Stimulated activated naive CD8-positive, alpha-beta T cell treated with anti-CD3 and anti-CD28 coated beads, Interleukin-15, Interleukin-2, amounts not matched to agents 100 U/mL and 50 U/mL, for 24 hours (primary cell): Measurements from ENCODE around the gene DKC1.

Experiments
- ATAC-seq: fragments of 150-1000 bp; cut with Tn5 transposase; one replicate; pipeline ENCODE4 v1.10.0; 2021
- DNase-seq: peaks from one replicate; pipeline ENCODE4 v3.0.0; 2021

Gene DKC1

GRCh38 chrX:154762537-154763296 is at the start of gene DKC1:
TSS of gene DKC1 (plus strand) at chrX:154762864. CDS start at chrX:154762966, 102 bp downstream.
- ATAC-seq (peak; percentile 93), DNase-seq (peak; percentile 95)

- DNase-seq = peak; percentile 35
- ATAC-seq = no peak
Observed at GRCh38 chrX:154714925-154715324, 47.7 kb upstream of the DKC1 start.

GRCh38 chrX:154715825-154716224 is 46.8 kb upstream of the DKC1 start:
- DNase-seq (no peak), ATAC-seq (no peak)

- ATAC-seq (no peak), DNase-seq (peak; percentile 23)
Observed at GRCh38 chrX:154717824-154718223, 44.8 kb upstream of the DKC1 start.

- ATAC-seq (no peak), DNase-seq (no peak)
Observed at GRCh38 chrX:154718616-154719015, 44.0 kb upstream of the DKC1 start.

- DNase-seq (peak; percentile 30), ATAC-seq (peak; percentile 90)
Observed at GRCh38 chrX:154719132-154719675, 43.5 kb upstream of the DKC1 start.

GRCh38 chrX:154720067-154720466 is 42.6 kb upstream of the DKC1 start:
- DNase-seq (no peak), ATAC-seq (no peak)

- ATAC-seq (no peak), DNase-seq (no peak)
Observed at GRCh38 chrX:154721155-154721554, 41.5 kb upstream of the DKC1 start.

- DNase-seq (no peak), ATAC-seq (peak; percentile 30)
Observed at GRCh38 chrX:154724993-154725756, 37.5 kb upstream of the DKC1 start.

GRCh38 chrX:154727418-154727817 is 35.2 kb upstream of the DKC1 start:
- DNase-seq (no peak), ATAC-seq (no peak)

- no peak for ATAC-seq
- DNase-seq = no peak
Observed at GRCh38 chrX:154727871-154728270, 34.8 kb upstream of the DKC1 start.

GRCh38 chrX:154728431-154729190 is 34.1 kb upstream of the DKC1 start:
- ATAC-seq (no peak), DNase-seq (no peak)

GRCh38 chrX:154729439-154729838 is 33.2 kb upstream of the DKC1 start:
- DNase-seq (no peak), ATAC-seq (no peak)

- DNase-seq (no peak), ATAC-seq (no peak)
Observed at GRCh38 chrX:154730253-154730891, 32.3 kb upstream of the DKC1 start.

GRCh38 chrX:154731184-154731583 is 31.5 kb upstream of the DKC1 start:
- ATAC-seq (no peak), DNase-seq (no peak)

- no peak for ATAC-seq
- DNase-seq = no peak
Observed at GRCh38 chrX:154731881-154732280, 30.8 kb upstream of the DKC1 start.

- ATAC-seq = peak; percentile 32
- DNase-seq = peak; percentile 15
Observed at GRCh38 chrX:154732421-154733065, 30.1 kb upstream of the DKC1 start.

- peak; percentile 26 for ATAC-seq
- DNase-seq = no peak
Observed at GRCh38 chrX:154733066-154733425, 29.6 kb upstream of the DKC1 start.

GRCh38 chrX:154734061-154734781 is 28.4 kb upstream of the DKC1 start:
- DNase-seq (peak; percentile 18), ATAC-seq (peak; percentile 38)

- DNase-seq (no peak), ATAC-seq (no peak)
Observed at GRCh38 chrX:154735695-154736393, 26.8 kb upstream of the DKC1 start.
